ENCODE measurements around the gene ZNF836. TPM values are rescaled to one million over a fixed set of nuclear protein-coding genes. Genes with fewer than 3 reads are reported as not detected.

The ZNF836 gene
- total RNA-seq, 1 experiment from 2014 or later = 28.8 TPM

DNA sequence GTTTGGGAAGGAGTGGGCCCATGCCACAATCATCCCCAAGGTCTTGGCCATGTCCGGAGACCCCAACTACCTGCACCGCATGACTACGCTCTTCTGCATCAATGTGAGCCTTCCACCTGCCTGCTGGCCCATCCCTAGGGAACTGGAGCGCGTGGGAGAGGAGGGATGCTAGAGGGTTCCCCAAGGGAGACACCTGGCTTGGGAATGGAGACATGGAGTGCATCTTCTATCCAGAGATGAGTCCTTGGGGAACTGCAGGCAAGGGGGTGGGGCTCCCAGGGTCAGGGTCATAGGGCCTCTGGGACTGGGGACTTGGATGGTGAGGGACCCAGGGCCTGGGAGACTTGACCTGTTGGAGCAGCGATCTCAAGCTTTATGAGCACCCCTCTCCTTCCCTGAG lies 49.6 kb upstream of the ZNF836 start (continued):
- TF ChIP-seq ZNF396 (CRISPR knock-in tag; IDR thresholded peaks at IDR 0.05; ENCODE audit: borderline replicate concordance) (no peak), HMGA2 (CRISPR knock-in tag; IDR thresholded peaks at IDR 0.05) (no peak), ETV6 (CRISPR knock-in tag; IDR thresholded peaks at IDR 0.05) (no peak)

DNA sequence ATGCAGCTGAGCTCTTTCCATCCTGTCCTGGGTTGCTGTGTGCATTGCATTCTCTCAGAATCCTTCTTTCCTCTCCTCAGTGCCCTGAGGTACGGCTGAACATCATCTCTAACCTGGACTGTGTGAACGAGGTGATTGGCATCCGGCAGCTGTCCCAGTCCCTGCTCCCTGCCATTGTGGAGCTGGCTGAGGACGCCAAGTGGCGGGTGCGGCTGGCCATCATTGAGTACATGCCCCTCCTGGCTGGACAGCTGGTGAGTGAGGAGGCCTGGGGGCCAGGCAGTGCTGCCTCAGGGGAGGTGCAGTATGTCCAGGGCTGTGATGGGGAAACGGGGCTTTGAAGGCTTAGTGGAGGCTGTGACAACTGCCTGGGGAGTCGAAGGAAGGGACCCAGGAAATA lies 48.2 kb upstream of the ZNF836 start:
- no peak overlapping the region for H3K4me3 Mint-ChIP-seq
- no peaks in the 10 kb centered on the region for H3K27me3 Mint-ChIP-seq (ENCODE audit: low read depth)
- H3K4me1 Mint-ChIP-seq = no peaks in the 10 kb centered on the region
- CTCF ChIA-PET = no interaction called here
- POLR2A ChIA-PET = no interaction called here
- H3K36me3 Mint-ChIP-seq = peaks cover 91% of the 10 kb centered on the region
- TF ChIP-seq, protein P1, sequence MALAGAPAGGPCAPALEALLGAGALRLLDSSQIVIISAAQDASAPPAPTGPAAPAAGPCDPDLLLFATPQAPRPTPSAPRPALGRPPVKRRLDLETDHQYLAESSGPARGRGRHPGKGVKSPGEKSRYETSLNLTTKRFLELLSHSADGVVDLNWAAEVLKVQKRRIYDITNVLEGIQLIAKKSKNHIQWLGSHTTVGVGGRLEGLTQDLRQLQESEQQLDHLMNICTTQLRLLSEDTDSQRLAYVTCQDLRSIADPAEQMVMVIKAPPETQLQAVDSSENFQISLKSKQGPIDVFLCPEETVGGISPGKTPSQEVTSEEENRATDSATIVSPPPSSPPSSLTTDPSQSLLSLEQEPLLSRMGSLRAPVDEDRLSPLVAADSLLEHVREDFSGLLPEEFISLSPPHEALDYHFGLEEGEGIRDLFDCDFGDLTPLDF (CRISPR knock-in tag; IDR thresholded peaks at IDR 0.05) = no peak
- TF ChIP-seq SMAD3 (CRISPR knock-in tag; IDR thresholded peaks at IDR 0.05; ENCODE audit: borderline replicate concordance) = no peak
- H3K27ac Mint-ChIP-seq = no peak overlapping the region
- ATAC-seq (no peak), DNase-seq (ENCODE audit: low spot score) (no peak)
- no peaks in the 10 kb centered on the region for H3K9me3 Mint-ChIP-seq

DNA sequence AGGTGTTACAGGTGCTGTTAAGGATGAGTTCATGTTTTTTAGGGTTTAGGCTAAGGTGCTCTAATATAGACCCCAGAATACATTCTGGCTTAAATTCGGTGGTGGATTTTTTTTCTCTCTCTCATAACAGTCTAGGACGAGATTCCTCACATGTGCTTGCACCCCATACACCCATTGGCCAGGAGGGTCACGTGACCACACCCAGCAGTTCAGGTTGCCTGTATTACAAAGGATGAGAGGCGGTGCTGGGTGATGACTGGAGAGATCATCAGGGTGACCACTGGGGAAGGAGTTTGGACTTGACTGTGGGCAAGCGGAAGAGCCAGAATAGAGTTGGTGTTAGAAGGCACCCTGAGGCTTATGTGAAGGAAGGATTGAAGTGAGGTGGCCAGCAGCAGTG lies 46.2 kb upstream of the ZNF836 start:
- no peaks in the 10 kb centered on the region for H3K4me1 Mint-ChIP-seq
- peaks cover 91% of the 10 kb centered on the region for H3K36me3 Mint-ChIP-seq
- CTCF ChIA-PET = no interaction called here
- TF ChIP-seq, protein P2, sequence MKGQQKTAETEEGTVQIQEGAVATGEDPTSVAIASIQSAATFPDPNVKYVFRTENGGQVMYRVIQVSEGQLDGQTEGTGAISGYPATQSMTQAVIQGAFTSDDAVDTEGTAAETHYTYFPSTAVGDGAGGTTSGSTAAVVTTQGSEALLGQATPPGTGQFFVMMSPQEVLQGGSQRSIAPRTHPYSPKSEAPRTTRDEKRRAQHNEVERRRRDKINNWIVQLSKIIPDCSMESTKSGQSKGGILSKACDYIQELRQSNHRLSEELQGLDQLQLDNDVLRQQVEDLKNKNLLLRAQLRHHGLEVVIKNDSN (CRISPR knock-in tag; IDR thresholded peaks at IDR 0.05) = peak; percentile 65
- TF ChIP-seq, protein P3, sequence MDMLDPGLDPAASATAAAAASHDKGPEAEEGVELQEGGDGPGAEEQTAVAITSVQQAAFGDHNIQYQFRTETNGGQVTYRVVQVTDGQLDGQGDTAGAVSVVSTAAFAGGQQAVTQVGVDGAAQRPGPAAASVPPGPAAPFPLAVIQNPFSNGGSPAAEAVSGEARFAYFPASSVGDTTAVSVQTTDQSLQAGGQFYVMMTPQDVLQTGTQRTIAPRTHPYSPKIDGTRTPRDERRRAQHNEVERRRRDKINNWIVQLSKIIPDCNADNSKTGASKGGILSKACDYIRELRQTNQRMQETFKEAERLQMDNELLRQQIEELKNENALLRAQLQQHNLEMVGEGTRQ (CRISPR knock-in tag; IDR thresholded peaks at IDR 0.05) = peak; percentile 75
- TF ChIP-seq, protein P4, sequence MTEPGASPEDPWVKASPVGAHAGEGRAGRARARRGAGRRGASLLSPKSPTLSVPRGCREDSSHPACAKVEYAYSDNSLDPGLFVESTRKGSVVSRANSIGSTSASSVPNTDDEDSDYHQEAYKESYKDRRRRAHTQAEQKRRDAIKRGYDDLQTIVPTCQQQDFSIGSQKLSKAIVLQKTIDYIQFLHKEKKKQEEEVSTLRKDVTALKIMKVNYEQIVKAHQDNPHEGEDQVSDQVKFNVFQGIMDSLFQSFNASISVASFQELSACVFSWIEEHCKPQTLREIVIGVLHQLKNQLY (CRISPR knock-in tag; IDR thresholded peaks at IDR 0.05) = no peak
- no peak for DNase-seq (ENCODE audit: low spot score)
- POLR2A ChIA-PET = no interaction called here
- H3K27ac Mint-ChIP-seq = peak overlapping the region; percentile 51
- H3K27me3 Mint-ChIP-seq (ENCODE audit: low read depth) = no peaks in the 10 kb centered on the region; the same call in 1 of the 2 replicates
- no peak overlapping the region for H3K4me3 Mint-ChIP-seq
- peak; percentile 74 for ATAC-seq
- H3K9me3 Mint-ChIP-seq = no peaks in the 10 kb centered on the region

DNA sequence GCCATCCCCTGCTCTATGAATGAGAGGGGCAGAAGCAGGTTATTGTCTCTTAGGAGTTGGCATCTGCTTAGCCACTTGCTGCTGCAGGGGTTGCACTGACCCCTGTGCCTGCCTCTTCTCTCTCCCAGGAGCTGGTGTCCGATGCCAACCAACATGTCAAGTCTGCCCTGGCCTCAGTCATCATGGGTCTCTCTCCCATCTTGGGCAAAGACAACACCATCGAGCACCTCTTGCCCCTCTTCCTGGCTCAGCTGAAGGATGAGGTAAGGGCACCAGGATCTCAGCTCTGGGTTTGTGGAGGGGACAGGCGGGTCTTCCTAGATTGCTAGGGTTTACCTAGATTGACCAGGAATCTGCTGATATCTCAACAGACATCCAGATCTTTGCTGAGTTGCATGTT lies 45.0 kb upstream of the ZNF836 start:
- H3K27ac Mint-ChIP-seq = no peak overlapping the region
- H3K9me3 Mint-ChIP-seq = no peaks in the 10 kb centered on the region
- no peak for DNase-seq (ENCODE audit: low spot score)
- no peak for ATAC-seq
- POLR2A ChIA-PET = no interaction called here
- TF ChIP-seq KAT7 (CRISPR knock-in tag; IDR thresholded peaks at IDR 0.05; ENCODE audit: borderline replicate concordance) = no peak
- TF ChIP-seq, protein P4 (CRISPR knock-in tag; IDR thresholded peaks at IDR 0.05) = no peak
- H3K4me1 Mint-ChIP-seq = no peaks in the 10 kb centered on the region
- H3K4me3 Mint-ChIP-seq = no peak overlapping the region
- CTCF ChIA-PET = no interaction called here
- peaks cover 91% of the 10 kb centered on the region for H3K36me3 Mint-ChIP-seq
- H3K27me3 Mint-ChIP-seq (ENCODE audit: low read depth) = no peaks in the 10 kb centered on the region; the same call in 1 of the 2 replicates

DNA sequence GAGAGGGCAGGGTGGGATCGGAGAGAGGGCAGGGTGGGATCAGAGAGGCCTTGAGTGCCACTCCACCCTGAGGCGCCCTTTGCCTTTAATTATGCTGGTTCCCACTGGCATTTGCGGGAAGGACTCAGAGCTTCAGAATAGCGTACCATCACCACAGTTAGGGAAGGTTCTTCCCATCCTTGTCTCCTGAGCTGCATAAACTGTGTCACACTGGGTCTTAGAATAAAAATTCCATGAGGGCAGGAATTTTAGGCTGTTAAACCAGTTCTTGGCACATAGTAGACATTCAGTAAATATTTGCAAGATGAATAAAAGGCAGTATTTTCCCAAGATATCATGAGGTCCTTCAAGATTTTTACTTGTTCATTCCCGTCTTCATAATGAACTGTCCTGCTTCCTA lies 42.8 kb upstream of the ZNF836 start:
- H3K4me1 Mint-ChIP-seq = no peaks in the 10 kb centered on the region
- no peaks in the 10 kb centered on the region; the same call in 1 of the 2 replicates for H3K27me3 Mint-ChIP-seq (ENCODE audit: low read depth)
- H3K9me3 Mint-ChIP-seq = no peaks in the 10 kb centered on the region
- ATAC-seq = no peak
- ChIA-PET POLR2A (no interaction called here), CTCF (no interaction called here)
- DNase-seq (ENCODE audit: low spot score) = no peak
- peaks cover 86% of the 10 kb centered on the region for H3K36me3 Mint-ChIP-seq
- no peak overlapping the region for H3K27ac Mint-ChIP-seq
- no peak overlapping the region for H3K4me3 Mint-ChIP-seq
- TF ChIP-seq, protein P5, sequence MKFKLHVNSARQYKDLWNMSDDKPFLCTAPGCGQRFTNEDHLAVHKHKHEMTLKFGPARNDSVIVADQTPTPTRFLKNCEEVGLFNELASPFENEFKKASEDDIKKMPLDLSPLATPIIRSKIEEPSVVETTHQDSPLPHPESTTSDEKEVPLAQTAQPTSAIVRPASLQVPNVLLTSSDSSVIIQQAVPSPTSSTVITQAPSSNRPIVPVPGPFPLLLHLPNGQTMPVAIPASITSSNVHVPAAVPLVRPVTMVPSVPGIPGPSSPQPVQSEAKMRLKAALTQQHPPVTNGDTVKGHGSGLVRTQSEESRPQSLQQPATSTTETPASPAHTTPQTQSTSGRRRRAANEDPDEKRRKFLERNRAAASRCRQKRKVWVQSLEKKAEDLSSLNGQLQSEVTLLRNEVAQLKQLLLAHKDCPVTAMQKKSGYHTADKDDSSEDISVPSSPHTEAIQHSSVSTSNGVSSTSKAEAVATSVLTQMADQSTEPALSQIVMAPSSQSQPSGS (CRISPR knock-in tag; IDR thresholded peaks at IDR 0.05; ENCODE audit: borderline replicate concordance, low read depth) = no peak
- TF ChIP-seq, protein P6, sequence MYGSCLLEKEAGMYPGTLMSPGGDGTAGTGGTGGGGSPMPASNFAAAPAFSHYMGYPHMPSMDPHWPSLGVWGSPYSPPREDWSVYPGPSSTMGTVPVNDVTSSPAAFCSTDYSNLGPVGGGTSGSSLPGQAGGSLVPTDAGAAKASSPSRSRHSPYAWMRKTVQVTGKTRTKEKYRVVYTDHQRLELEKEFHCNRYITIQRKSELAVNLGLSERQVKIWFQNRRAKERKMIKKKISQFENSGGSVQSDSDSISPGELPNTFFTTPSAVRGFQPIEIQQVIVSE (CRISPR knock-in tag; IDR thresholded peaks at IDR 0.05; ENCODE audit: borderline replicate concordance) = no peak
- TF ChIP-seq, protein P7, sequence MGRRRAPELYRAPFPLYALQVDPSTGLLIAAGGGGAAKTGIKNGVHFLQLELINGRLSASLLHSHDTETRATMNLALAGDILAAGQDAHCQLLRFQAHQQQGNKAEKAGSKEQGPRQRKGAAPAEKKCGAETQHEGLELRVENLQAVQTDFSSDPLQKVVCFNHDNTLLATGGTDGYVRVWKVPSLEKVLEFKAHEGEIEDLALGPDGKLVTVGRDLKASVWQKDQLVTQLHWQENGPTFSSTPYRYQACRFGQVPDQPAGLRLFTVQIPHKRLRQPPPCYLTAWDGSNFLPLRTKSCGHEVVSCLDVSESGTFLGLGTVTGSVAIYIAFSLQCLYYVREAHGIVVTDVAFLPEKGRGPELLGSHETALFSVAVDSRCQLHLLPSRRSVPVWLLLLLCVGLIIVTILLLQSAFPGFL (CRISPR knock-in tag; IDR thresholded peaks at IDR 0.05; ENCODE audit: borderline replicate concordance) = no peak
- TF ChIP-seq ATF1 (CRISPR knock-in tag; IDR thresholded peaks at IDR 0.05) (no peak), IRF2 (CRISPR knock-in tag; IDR thresholded peaks at IDR 0.05; ENCODE audit: borderline replicate concordance, low read depth) (no peak), CBFB (CRISPR knock-in tag; IDR thresholded peaks at IDR 0.05; ENCODE audit: low read depth) (no peak), ZNF138 (CRISPR knock-in tag; conservative IDR thresholded peaks at IDR 0.05) (no peak)
- TF ChIP-seq, protein P8, sequence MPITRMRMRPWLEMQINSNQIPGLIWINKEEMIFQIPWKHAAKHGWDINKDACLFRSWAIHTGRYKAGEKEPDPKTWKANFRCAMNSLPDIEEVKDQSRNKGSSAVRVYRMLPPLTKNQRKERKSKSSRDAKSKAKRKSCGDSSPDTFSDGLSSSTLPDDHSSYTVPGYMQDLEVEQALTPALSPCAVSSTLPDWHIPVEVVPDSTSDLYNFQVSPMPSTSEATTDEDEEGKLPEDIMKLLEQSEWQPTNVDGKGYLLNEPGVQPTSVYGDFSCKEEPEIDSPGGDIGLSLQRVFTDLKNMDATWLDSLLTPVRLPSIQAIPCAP (CRISPR knock-in tag; IDR thresholded peaks at IDR 0.05) = no peak

All from WTC11 (cell line).